Epithelial cell of proximal tubule (primary cell): Measurements from ENCODE around the gene RGS6. TPM values are rescaled to one million over a fixed set of nuclear protein-coding genes. Genes with fewer than 3 reads are reported as not detected.

ENCODE experiments used
- DNase-seq: peaks from one replicate; pipeline ENCODE4 v3.0.0-alpha.2; 2011; ENCODE audit warnings: low read depth
- H3K4me3 ChIP-seq: 2 replicates; pipeline ENCODE4 v1.5.1; 2011; ENCODE audit warnings: low read depth, mild to moderate bottlenecking, low read length
- CTCF ChIP-seq: conservative IDR thresholded peaks from 2 replicates; pipeline ENCODE4 v1.5.1; 2012; ENCODE audit warnings: low read depth, mild to moderate bottlenecking, low read length
- total RNA-seq: library from RNA; depleted of rRNA; stranded (reverse); fragments of >200 nt; gene quantifications from 2 replicates; pipeline ENCODE4 v1.2.3, GENCODE V29; 2015

The RGS6 gene
- total RNA-seq, 1 donor from 2014 or later: not detected

- TF ChIP-seq CTCF: no peak
- H3K4me3 ChIP-seq: no peak overlapping the region
- peak; percentile 76 for DNase-seq
Observed at GRCh38 chr14:72550513-72550912, 618.3 kb downstream of the RGS6 start.

GRCh38 chr14:72552236-72552635, 620.0 kb downstream of the RGS6 start:
- DNase-seq: no peak
- H3K4me3 ChIP-seq: no peak overlapping the region
- no peak for TF ChIP-seq CTCF

GRCh38 chr14:72553161-72553560, 620.9 kb downstream of the RGS6 start:
- no peak for DNase-seq
- no peak overlapping the region for H3K4me3 ChIP-seq
- TF ChIP-seq CTCF: no peak

- no peak for TF ChIP-seq CTCF
- no peak overlapping the region for H3K4me3 ChIP-seq
- DNase-seq: no peak
Observed at GRCh38 chr14:72553656-72554055, 621.4 kb downstream of the RGS6 start.

GRCh38 chr14:72554401-72554800, 622.2 kb downstream of the RGS6 start:
- H3K4me3 ChIP-seq: no peak overlapping the region
- DNase-seq: no peak
- no peak for TF ChIP-seq CTCF

- H3K4me3 ChIP-seq: no peak overlapping the region
- peak; percentile 25 for TF ChIP-seq CTCF
- no peak for DNase-seq
Observed at GRCh38 chr14:72554994-72555608, 622.9 kb downstream of the RGS6 start.

- DNase-seq: no peak
- no peak for TF ChIP-seq CTCF
- no peak overlapping the region for H3K4me3 ChIP-seq
Observed at GRCh38 chr14:72555609-72556000, 623.4 kb downstream of the RGS6 start.
